HG03095 (cell line): Measurements from ENCODE around the gene CDK16.

ENCODE experiments used
- ATAC-seq: cut with Tn5 transposase; IDR thresholded peaks from one replicate; pipeline ENCODE4 v1.9.1; 2021; ENCODE audit warnings: moderate library complexity; ENCODE audit not compliant: unreplicated experiment

The CDK16 gene

DNA sequence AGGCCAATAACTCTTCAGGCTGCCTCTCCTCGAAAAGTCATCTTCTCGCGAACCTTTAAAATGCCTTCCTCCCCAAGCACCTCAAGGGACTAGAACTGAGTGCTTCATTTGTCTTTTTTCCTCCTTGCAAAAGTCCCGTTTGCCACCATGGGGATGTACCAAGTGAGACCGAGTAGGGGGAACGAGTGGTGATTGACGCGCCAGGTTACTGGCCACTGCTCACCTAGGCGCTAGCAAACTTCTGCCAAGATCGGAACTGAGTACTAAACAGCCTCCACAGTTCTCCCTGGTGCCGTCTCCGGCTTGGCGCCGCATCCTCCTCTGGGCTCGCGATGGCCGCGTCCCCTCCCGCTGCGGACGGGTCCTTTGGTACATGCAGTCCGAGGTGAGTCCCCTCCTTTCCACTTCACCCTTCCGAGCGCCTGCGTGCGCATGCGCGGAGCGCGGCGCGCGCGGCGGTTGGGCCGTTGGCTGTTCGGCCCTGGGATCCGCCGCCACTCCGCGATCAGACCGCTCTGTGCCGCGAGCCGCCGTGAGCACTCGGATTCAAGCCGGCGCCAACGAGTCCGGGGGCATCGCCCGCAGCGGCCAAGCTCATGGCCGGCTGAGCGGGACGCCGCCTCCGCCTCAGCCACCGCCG, at the start of gene CDK16:
TSS of gene CDK16 (plus strand) at position 402 of the 640 bp plus-strand sequence. CDS start 4,877 bp downstream, outside the sequence.
- ATAC-seq: peak; percentile 40

DNA sequence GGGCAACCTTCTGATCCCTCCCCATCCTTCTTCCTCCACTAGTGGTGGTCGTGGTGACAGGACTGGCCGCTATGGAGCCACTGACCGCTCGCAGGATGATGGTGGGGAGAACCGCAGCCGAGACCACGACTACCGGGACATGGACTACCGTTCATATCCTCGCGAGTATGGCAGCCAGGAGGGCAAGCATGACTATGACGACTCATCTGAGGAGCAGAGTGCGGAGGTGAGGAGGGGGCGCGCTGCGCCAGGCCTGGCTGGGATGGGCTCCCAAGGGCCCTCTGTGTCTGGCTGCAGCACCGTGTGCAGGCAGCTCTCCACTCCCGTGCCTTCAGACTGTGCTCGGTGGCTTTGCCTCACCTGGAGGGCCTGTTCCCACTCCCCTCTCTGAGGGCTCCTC, 49.2 kb upstream of the CDK16 start:
- no peak for ATAC-seq

DNA sequence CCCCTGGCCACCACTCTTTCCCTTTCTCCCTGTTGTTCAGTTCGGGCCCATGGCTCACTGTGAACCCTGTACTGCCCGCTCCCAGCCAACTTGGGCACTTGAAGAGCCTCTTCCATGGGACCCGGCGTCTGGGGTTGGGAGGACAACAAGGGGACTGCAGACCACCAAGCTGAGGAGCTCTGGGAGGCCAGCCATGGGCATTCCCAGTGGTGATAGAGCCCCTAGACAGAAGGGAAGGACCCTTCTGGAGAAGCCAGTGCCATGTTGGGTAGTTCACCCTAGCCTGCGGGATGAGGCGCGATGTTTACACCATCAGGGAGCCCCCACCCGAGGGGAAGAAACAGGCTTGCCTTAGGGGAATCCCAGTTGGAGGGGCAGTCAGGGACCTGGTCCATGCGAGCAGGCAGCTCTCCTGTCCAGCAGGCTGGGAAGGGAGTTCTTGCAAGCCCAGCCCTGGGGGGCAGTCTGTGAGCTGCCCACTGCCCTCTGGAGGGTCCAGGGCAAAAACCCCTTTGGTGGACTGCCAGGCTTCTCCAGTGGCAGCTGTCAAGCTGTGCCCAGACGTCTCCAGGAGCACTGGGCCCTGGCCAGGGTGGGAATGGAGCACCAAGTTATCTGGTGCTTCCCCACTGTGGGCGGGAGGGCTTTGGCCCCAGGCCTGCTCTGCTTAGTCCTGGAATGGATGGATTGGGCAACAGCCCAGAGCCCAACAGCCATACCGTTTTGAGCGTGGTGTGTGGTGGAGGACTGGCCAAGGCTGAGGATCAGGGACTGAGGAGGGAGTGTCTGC, 48.6 kb upstream of the CDK16 start:
- no peak for ATAC-seq

DNA sequence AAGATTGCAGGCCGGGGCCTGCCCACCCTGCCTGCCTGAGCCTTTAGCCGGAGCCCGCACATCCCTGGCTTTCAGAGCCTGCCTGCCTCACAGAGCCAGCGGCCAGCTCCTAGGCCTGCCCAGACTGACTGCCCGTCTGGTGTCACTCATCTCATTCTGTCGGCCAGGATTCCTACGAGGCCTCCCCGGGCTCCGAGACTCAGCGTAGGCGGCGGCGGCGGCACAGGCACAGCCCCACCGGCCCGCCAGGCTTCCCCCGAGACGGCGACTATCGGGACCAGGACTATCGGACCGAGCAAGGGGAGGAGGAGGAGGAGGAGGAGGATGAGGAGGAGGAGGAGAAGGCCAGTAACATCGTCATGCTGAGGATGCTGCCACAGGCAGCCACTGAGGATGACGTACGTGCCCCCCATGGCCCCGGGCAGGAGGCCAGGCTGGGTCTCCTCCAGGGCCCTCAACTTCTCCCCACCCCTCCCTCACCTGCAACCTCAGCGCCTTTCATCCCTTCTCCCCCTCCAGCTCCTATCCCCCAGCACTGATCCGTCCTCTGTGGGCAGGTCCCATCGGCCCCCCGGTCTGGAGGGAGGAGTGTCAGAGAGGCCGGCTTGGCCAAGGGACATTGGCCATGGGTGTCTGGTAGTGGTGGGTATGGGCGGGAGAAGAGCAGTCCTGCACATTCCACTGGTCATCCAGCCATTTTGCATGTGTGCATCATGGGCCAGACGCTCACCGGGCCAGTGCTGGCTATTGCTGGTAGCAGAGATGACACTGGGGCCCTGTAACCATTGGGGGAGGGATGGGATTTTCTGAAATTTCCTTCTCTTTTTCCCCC, 47.4 kb upstream of the CDK16 start:
- no peak for ATAC-seq

DNA sequence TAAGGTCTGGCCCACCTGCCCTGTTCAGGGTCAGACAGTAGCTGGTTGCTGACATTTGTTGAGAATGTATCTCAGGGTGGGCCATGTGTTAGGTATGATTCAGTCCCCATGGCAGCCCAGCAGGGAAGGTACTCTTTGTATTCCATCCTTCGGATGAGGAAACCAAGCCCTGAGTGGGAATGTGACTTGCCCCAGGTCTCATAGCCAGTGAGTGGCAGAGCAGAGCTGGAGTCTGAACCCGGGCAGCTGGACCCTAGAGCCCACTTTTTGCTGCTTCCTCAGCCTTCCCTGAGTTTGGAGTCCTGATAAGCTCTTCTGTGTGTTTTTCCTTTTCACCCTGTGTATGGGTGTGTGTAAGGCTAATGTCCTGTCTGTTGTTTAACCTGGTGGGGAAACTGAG, 46.5 kb upstream of the CDK16 start:
- no peak for ATAC-seq

DNA sequence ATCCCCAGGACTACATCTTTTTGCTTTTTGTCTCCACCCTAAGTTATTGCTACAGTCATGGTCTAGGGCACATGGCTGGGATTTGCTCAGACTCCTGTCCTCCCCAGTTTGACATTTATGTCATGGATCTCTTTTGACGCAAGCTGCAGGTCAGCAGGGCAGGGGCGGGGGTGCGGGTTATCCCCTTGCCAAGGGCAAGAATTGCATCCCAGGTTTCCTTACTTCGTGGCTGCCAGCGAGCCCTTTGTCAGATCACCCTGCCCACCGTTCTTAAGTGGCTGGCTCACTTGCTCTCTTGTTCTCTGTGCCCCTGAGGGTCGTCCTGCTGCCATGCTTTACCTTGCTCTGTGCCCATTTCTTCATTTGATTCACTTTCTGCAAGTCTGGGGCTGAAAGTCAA, 45.9 kb upstream of the CDK16 start:
- no peak for ATAC-seq

DNA sequence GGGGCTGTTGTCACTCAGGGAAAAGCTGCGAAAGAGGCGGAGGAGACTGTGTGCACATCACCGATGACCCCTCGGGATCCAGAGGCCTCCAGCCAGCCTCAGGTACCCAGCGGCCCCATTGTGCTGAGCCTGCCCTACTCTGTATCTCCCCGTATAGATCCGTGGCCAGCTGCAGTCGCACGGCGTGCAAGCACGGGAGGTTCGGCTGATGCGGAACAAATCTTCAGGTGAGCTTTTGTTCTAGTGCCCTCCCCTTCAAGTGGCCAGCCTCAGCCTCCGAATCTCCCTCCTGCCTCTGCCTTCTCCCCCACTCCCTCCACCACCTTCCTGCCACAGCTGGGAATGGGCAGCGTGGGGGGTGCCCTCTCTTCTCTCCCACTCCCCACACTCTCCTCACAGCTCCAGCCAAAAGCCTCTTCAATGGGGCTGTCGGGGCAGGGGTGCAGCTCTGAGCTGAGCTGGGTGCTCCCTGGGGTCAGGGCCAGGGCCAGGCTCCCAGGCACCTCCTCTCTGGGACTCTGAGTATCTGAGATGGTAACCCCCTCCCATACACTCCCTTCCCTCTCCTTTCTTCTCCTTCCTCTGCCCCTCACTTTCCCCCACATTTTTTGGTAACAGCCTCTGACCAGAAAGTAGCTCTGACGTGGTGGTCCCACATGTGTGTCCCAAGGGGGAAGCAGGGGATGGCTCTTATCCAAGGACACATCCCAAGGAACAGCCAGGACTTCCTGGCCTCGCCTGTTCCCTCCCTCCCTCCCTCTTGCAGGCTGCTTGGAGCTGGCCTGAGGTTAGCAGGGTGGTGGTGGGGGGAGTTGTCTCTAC, 45.3 kb upstream of the CDK16 start:
- ATAC-seq: no peak

DNA sequence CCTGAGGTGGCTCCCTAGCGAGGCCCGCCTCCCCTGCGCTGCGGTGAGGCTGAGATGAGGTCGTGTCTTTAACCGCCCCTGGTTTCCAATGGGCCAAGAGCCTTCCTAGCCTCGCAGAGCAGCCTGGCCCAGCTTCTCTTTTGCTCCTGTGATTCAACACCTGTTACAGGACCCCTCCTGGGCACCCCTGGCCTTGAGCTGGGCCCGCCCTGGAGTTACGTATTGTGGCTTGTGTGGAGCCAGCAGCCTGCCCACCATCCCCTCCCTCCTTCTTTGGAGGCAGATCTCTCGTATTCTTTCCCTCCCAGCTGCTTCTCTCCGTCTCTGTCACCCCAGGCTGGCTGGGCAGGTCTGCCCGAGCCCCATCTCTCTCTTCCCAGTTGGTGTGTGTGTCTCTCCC, 44.1 kb upstream of the CDK16 start:
- no peak for ATAC-seq

DNA sequence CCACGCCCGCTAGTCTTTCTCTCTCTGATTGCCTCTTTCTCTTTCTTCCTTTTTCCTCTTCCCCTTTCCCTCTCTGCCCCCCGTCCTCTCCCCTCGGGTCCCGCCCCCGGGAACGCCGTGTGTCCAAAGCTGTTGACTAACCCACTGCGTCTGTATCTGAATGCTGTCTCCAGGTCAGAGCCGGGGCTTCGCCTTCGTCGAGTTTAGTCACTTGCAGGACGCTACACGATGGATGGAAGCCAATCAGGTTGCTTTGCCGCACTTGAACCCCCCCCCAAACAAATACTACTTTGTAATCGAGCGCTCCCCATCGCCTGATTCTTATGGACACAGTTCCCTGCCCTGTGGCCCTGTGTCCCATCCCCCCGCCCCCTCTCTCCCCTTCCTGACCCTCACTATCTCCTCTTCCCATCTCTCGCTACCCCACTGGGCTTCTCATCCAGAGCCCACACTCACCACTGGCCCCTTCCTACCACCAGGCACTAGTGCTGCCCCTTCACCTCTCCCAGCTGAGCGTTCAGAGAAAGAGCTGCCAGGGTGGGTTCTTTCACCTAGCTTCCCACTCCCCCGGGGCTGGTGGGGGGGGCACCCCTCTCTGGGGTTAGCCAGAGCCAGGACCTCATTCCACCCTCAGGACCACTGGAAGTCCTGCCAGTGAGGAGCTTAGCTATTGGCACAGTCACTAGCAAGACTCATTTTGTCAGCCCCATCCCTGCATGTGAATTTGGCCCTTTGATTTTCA, 43.5 kb upstream of the CDK16 start:
- ATAC-seq: no peak

DNA sequence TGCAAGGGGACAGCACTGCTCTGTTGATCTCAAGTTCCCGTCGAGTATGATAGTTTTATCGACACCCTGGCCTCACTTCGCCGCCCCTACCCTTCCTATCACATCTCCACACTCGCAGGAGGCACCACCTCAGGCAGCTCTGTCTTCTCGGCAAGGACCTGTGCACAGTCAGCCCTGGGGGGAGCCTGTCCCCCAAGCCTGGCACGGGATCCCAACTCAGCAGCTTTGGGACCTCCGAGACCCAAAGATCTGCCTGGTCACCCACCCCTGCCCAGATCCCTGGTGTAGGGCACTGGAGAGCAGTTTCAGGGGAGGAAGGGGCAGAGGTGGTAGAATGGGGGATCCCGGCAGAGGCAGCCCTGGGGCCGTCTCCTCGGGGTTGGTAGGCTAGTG, 42.9 kb upstream of the CDK16 start:
- no peak for ATAC-seq

DNA sequence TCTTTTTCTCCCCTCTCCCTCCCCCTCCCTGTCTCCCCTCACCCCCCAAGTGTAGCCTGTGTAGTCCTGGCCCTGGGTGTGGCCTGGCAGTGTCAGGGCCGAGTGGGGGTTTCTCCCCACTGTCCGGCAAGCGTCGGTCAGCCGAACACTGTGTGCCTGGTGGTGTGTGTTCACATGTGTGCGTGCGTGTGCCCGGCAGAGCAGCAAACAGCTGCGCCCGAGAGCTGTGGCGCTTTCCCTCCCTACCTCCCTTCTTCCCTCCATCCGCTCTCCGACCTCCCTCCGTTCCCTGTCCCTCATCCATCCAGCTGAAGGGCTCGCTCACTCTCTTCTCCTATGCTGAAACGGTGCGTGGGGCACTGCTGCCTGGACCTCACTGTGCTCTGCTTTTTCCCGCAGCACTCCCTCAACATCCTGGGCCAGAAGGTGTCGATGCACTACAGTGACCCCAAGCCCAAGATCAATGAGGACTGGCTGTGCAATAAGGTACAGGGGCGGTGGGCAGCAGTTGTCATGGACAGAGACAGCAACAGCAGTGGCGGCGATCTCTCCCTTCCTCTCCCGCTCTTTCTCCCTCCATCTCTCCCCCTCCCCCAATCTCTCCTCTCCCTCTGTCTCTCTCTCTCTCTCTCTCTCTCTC, 42.3 kb upstream of the CDK16 start:
- no peak for ATAC-seq

DNA sequence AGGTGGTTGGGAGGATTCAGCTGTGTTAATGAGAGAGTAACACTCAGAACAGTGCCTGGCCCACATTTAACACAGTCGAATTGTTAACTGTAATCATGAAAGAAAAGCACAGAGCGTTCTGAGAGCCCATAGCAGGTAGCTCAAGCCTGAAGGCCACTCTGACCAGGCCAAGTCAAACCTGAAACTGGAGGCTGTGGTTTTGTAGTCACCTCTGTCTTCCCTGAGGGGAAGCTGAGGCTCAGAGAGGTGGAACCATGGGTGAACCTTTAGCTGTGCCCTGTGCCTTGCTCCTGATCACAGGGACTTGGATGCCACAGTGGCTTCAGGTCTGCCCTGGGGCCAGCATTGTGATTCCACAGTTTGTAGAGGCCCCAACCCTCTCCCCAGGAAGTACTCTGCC, 41.4 kb upstream of the CDK16 start:
- ATAC-seq: no peak

DNA sequence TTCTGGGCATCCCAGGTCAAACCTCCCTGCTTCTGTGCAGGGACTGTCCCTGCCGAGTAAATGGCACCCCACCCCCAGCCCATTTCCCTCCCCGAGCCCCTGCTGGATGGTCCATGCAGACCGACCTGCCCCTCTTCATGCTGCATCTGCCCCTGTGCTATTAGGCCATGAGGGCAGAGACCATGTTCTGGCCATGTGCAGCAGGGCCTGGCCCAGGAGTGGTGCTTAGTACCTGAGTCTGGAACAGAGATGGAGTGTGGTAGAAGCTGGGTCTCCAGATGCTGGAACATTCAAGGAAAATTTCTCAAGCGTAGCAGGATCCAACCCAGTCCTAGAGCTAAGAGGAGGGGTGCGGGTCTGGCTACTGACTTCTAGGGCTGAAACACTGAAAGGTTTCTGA, 40.1 kb upstream of the CDK16 start:
- ATAC-seq: no peak

DNA sequence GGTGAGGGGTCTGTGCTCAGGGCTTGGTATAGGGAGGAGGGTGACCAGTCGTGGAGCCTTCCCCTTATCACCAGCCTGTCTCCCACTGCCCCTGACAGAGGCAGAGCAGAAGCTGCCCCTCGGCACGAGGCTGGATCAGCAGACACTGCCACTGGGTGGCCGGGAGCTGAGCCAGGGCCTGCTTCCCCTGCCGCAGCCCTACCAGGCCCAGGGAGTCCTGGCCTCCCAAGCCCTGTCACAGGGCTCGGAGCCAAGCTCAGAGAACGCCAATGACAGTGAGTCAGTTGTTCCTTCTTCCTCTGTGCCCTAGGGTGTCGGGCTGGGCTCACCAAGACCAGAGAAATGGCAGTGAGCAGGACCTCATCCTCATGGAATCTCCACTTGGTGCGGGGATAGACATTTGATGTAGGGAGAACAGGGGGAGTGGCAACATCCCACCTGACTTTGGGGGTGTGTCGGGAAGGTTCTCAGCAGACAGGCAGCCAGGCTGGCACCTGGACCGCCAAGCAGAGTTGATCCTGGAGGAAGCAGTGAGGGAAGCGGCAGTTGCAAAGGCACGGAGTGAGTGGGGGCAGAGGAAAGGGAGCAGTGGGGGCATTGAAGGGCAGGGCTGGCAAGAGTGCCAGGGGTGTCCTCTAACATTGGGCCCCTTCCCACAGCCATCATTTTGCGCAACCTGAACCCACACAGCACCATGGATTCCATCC, 39.1 kb upstream of the CDK16 start:
- no peak for ATAC-seq

DNA sequence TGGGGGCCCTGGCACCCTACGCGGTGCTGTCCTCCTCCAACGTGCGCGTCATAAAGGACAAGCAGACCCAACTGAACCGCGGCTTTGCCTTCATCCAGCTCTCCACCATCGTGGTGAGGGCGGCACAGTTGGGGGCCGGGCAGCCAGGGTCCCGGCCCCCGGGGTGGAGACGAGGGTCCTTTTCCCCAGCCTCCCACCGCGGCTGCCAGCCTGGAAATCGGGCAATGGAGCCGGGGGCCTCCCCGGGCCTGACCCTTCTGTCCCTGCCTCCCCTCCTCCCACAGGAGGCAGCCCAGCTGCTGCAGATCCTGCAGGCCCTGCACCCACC, 38.6 kb upstream of the CDK16 start:
- no peak for ATAC-seq

DNA sequence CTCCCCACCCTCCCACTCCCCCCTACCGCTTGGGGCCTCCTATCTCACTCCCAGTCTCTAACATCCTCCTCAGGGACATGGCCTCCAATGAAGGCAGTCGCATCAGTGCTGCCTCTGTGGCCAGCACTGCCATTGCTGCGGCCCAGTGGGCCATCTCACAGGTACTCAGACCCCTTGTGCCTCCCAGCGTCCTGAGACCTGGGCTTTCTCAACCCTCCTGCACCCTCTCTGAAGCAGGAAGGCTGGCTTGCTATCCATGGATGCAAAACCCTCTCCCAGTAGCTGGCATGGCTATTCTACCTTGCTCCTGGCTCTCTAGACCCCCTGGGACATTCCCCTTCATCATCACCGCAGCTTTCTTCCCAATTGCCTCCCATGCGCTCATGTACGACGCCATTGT, 38.1 kb upstream of the CDK16 start:
- no peak for ATAC-seq

DNA sequence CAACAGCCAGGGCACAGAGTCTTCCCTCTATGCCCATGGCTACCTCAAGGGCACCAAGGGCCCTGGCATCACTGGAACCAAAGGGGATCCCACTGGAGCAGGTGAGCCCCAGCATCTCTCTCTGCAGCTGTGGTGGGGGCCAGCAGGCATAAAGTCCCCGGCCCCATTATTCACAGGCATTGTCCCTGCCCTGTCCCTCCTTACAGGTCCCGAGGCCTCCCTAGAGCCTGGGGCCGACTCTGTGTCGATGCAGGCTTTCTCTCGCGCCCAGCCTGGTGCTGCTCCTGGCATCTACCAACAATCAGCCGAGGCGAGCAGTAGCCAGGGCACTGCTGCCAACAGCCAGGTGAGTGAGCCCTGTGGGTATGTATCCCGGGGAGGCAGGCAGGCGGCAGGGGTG, 37.2 kb upstream of the CDK16 start:
- ATAC-seq: no peak

DNA sequence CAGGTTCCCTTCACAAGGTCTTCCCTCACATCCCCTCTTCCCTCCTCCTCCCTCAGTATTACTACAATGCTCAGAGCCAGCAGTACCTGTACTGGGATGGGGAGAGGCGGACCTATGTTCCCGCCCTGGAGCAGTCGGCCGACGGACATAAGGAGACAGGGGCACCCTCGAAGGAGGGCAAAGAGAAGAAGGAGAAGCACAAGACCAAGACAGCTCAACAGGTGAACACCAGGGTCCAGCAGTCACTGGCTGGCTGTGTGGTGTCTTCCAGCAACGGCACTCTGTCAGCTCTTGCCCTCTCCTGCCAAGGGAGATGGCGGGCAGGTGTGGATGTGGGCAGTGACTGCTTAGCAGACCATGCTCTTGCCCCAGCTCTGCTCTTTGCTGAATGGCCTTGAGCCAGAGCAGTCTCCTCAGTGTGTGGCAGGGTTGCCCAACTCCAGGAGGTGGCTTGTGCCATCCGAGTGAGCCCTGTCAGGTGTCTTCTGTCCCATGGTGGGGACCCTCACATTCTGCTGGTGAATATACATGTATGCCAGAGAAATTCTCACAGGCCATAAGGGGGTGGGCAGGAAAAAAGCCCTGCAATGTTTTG, 36.3 kb upstream of the CDK16 start:
- ATAC-seq: no peak

DNA sequence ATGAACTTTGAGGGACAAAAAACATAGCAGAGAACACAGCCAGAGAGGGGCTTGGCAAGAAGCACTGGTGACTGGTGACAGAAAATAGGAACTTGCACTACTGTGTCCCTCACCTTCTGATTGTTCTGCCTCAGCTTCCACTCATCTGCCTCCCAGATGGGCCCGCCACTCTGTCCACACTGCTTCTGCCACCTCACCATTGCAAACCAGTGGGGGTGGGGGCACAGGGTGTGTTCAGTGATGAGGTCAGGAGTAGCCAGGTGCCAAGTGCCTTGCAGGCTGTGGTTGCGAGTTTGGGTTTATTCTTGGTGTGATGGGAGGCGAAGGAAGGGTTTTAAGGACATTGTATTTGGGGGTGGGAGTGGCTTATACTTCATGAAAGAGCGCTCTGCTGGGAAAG, 34.0 kb upstream of the CDK16 start:
- no peak for ATAC-seq
